Smooth muscle cell (in vitro differentiated cells): ENCODE measurements around the gene HDAC9. TPM values are rescaled to one million over a fixed set of nuclear protein-coding genes. Genes with fewer than 3 reads are reported as not detected.

Source experiments
- DNase-seq: peaks from one replicate; lab custom pipeline; 2025; ENCODE audit not compliant: unreplicated experiment; lab: John Stamatoyannopoulos, UW
- H2AFZ ChIP-seq: fragments of 200-600 bp; sonication (generic); 2 replicates; pipeline ENCODE4 v1.6.0; 2016; ENCODE audit warnings: antibody characterized with exemption, low read depth, mild to moderate bottlenecking
- H3F3A ChIP-seq: fragments of 200-600 bp; sonication (generic); 2 replicates; pipeline ENCODE4 v1.6.0; 2017; ENCODE audit warnings: antibody characterized with exemption, low read depth
- H3K27ac ChIP-seq: fragments of 200-600 bp; sonication (generic); 2 replicates; pipeline ENCODE4 v1.5.1; 2016; ENCODE audit warnings: low read depth, mild to moderate bottlenecking
- H3K27me3 ChIP-seq: fragments of 200-600 bp; sonication (generic); 2 replicates; pipeline ENCODE4 v1.6.1; 2016; ENCODE audit warnings: low read depth, mild to moderate bottlenecking
- H3K36me3 ChIP-seq: fragments of 200-600 bp; sonication (generic); 2 replicates; pipeline ENCODE4 v1.5.1; 2016; ENCODE audit warnings: low read depth
- H3K4me1 ChIP-seq: fragments of 200-600 bp; sonication (generic); 2 replicates; pipeline ENCODE4 v1.5.1; 2016; ENCODE audit warnings: low read depth
- H3K4me2 ChIP-seq: fragments of 200-600 bp; sonication (generic); 2 replicates; pipeline ENCODE4 v1.6.0; 2016; ENCODE audit warnings: mild to moderate bottlenecking
- H3K4me3 ChIP-seq: fragments of 200-600 bp; sonication (generic); 2 replicates; pipeline ENCODE4 v1.5.1; 2016; ENCODE audit warnings: mild to moderate bottlenecking
- H3K79me2 ChIP-seq: fragments of 200-600 bp; sonication (generic); 2 replicates; pipeline ENCODE4 v1.6.0; 2016; ENCODE audit warnings: low read depth, mild to moderate bottlenecking
- H3K9ac ChIP-seq: fragments of 200-600 bp; sonication (generic); 2 replicates; pipeline ENCODE4 v1.6.0; 2016; ENCODE audit warnings: low read depth
- H3K9me3 ChIP-seq: fragments of 200-600 bp; sonication (generic); replicated peaks from 2 replicates; pipeline ENCODE4 v1.5.1; 2016; ENCODE audit warnings: low read depth
- H4K20me1 ChIP-seq: fragments of 200-600 bp; sonication (generic); 2 replicates; pipeline ENCODE4 v1.6.0; 2016; ENCODE audit warnings: low read depth
- WGBS: methylation state at CpG from one replicate; pipeline ENCODE4 v1.1.7; 2016; ENCODE audit warnings: low lambda C conversion rate; 5-methylcytosine and 5-hydroxymethylcytosine counted together
- polyA plus RNA-seq: library from polyadenylated mRNA; unstranded; fragments of >200 nt; fragmentation: Nextera tagmentation; extraction: Ambion mirVana; gene quantifications from 2 replicates; pipeline ENCODE4 v1.2.1, GENCODE V29; 2016
- total RNA-seq: library from RNA; depleted of rRNA; stranded (reverse); fragments of >200 nt; gene quantifications from 2 replicates; pipeline ENCODE4 v1.2.3, GENCODE V29; 2014
- TF ChIP-seq, protein P1 (sequence below): fragments of 200-600 bp; sonication (generic); IDR thresholded peaks from 2 replicates; pipeline ENCODE4 v1.5.1; 2017; ENCODE audit warnings: borderline replicate concordance, mild to moderate bottlenecking, antibody characterized with exemption; ENCODE audit not compliant: insufficient read depth, poor library complexity, severe bottlenecking

The HDAC9 gene
- total and polyA plus RNA-seq, 2 experiments from 2014 or later: 2.2 to 7.1 TPM

DNA sequence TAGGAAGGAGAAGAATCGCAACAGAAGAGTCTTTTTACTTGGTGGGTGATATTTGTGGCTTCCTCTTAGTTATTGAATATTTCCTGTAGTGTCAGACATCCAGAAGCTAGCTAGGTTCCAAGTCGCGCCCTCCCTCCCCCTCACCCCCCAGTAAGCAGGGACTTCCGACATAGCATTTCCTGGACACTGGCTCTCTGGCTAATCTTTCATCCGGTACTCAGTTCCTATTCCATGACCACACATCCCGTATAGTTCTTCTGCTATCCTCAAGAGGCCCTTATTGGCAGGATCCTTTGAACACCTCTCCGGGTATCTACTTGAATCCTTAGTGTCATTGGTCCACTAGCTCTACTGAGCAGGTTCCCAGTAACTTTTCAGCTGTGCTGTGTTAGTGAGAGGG is 167.8 kb downstream of the HDAC9 start:
- no peak for DNase-seq
- Histone ChIP-seq H3K9me3 (no peaks in the 10 kb centered on the region), H3K79me2 (no peaks in the 10 kb centered on the region), H3K4me1 (no peaks in the 10 kb centered on the region), H3K36me3 (no peaks in the 10 kb centered on the region), H3F3A (no peaks in the 10 kb centered on the region), H3K9ac (no peak overlapping the region), H3K27me3 (no peaks in the 10 kb centered on the region), H4K20me1 (no peaks in the 10 kb centered on the region), H3K27ac (no peak overlapping the region), H3K4me3 (no peak overlapping the region), H2AFZ (no peak overlapping the region), H3K4me2 (no peak overlapping the region)
- TF ChIP-seq, protein P1, sequence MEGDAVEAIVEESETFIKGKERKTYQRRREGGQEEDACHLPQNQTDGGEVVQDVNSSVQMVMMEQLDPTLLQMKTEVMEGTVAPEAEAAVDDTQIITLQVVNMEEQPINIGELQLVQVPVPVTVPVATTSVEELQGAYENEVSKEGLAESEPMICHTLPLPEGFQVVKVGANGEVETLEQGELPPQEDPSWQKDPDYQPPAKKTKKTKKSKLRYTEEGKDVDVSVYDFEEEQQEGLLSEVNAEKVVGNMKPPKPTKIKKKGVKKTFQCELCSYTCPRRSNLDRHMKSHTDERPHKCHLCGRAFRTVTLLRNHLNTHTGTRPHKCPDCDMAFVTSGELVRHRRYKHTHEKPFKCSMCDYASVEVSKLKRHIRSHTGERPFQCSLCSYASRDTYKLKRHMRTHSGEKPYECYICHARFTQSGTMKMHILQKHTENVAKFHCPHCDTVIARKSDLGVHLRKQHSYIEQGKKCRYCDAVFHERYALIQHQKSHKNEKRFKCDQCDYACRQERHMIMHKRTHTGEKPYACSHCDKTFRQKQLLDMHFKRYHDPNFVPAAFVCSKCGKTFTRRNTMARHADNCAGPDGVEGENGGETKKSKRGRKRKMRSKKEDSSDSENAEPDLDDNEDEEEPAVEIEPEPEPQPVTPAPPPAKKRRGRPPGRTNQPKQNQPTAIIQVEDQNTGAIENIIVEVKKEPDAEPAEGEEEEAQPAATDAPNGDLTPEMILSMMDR: no peak
- WGBS: 92% methylated on average over 7 of the region's 7 CpGs

DNA sequence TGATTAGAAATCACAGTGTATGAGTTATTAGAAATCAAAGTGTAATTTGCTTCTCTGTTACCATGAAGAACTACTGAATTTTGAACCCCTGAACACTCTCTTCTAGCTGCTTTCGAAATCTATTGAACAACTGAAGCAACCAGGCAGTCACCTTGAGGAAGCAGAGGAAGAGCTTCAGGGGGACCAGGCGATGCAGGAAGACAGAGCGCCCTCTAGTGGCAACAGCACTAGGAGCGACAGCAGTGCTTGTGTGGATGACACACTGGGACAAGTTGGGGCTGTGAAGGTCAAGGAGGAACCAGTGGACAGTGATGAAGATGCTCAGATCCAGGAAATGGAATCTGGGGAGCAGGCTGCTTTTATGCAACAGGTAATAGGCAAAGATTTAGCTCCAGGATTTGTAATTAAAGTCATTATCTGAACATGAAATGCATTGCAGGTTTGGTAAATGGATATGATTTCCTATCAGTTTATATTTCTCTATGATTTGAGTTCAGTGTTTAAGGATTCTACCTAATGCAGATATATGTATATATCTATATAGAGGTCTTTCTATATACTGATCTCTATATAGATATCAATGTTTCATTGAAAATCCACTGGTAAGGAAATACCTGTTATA is 170.7 kb downstream of the HDAC9 start:
- Histone ChIP-seq H3K4me3 (no peak overlapping the region), H3K4me1 (no peaks in the 10 kb centered on the region), H3F3A (no peaks in the 10 kb centered on the region), H3K36me3 (no peaks in the 10 kb centered on the region), H3K9ac (no peak overlapping the region), H3K27ac (no peak overlapping the region), H3K4me2 (no peak overlapping the region), H3K79me2 (no peaks in the 10 kb centered on the region), H2AFZ (peak overlapping the region; percentile 26), H3K9me3 (no peaks in the 10 kb centered on the region), H4K20me1 (no peaks in the 10 kb centered on the region), H3K27me3 (no peaks in the 10 kb centered on the region)
- TF ChIP-seq, protein P1: peak; percentile 98
- WGBS: 13% methylated on average over 4 of the region's 4 CpGs
- peak; percentile 23 for DNase-seq

DNA sequence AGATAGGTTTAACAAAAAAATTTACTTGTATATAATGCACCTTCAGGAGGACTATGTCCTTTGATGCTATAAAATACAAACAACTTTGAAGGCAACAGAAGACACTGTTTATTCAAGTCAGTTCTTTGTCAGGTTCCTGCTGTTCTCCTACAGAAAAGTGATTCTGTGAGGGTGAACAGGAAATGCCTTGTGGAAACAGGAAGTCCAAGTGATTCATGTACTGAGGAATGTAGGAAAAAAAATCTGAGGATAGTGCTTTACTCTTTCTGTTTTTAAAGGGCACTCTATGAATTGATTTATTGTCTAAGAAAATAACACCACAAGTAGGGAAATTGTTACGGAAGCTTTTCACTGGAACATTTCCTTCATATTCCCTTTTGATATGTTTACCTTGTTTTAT is 171.9 kb downstream of the HDAC9 start:
- H2AFZ ChIP-seq: peak overlapping the region; percentile 20
- WGBS: 61% methylated on average over 1 of the region's 1 CpG
- peak overlapping the region; percentile 19 for H3K4me2 ChIP-seq
- no peaks in the 10 kb centered on the region for H3K79me2 ChIP-seq
- DNase-seq: no peak
- no peaks in the 10 kb centered on the region for H3K4me1 ChIP-seq
- no peaks in the 10 kb centered on the region for H3F3A ChIP-seq
- TF ChIP-seq, protein P1: no peak
- H3K27ac ChIP-seq: peak overlapping the region; percentile 11
- no peaks in the 10 kb centered on the region for H3K36me3 ChIP-seq
- no peaks in the 10 kb centered on the region for H4K20me1 ChIP-seq
- no peaks in the 10 kb centered on the region for H3K9me3 ChIP-seq
- no peaks in the 10 kb centered on the region for H3K27me3 ChIP-seq
- H3K4me3 ChIP-seq: no peak overlapping the region
- H3K9ac ChIP-seq: no peak overlapping the region

DNA sequence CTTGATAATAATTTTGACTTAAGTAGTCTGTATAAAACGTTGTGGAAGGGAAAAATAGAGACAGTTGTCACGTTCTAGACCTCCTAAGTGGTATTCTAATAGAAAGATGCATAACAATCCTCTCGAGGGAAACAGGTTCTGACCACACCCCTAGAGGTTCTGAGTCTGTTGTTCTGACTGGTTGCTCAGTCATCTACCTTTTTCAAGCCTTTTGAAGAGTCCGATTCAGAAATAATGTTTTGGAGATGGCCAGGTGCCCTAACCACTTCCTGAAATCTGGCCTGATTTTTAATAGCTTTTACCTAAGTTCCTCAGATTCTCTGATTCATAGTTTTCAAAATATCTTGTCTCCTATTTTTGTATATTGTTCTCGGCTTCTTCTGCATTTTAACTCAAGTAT is 175.6 kb downstream of the HDAC9 start:
- 70% methylated on average over 5 of the region's 5 CpGs for WGBS

More for the DNA sequence above, 175.6 kb downstream of the HDAC9 start:
- Histone ChIP-seq H3K4me1 (no peaks in the 10 kb centered on the region), H3K9ac (no peak overlapping the region), H3K4me2 (no peak overlapping the region), H2AFZ (no peak overlapping the region), H3K27ac (no peak overlapping the region), H3K79me2 (no peaks in the 10 kb centered on the region), H3F3A (no peaks in the 10 kb centered on the region), H3K36me3 (no peaks in the 10 kb centered on the region), H3K4me3 (no peak overlapping the region), H3K9me3 (no peaks in the 10 kb centered on the region), H4K20me1 (no peaks in the 10 kb centered on the region), H3K27me3 (no peaks in the 10 kb centered on the region)
- TF ChIP-seq, protein P1: no peak
- no peak for DNase-seq
